Smooth muscle cell (in vitro differentiated cells): Measurements from ENCODE around the gene CEACAM4. TPM values are rescaled to one million over a fixed set of nuclear protein-coding genes. Genes with fewer than 3 reads are reported as not detected.

Experiments
- DNase-seq: peaks from one replicate; lab custom pipeline; 2025; ENCODE audit not compliant: unreplicated experiment; lab: John Stamatoyannopoulos, UW
- H2AFZ ChIP-seq: fragments of 200-600 bp; sonication (generic); 2 replicates; pipeline ENCODE4 v1.6.0; 2016; ENCODE audit warnings: antibody characterized with exemption, low read depth, mild to moderate bottlenecking
- H3F3A ChIP-seq: fragments of 200-600 bp; sonication (generic); 2 replicates; pipeline ENCODE4 v1.6.0; 2017; ENCODE audit warnings: antibody characterized with exemption, low read depth
- H3K27ac ChIP-seq: fragments of 200-600 bp; sonication (generic); 2 replicates; pipeline ENCODE4 v1.5.1; 2016; ENCODE audit warnings: low read depth, mild to moderate bottlenecking
- H3K27me3 ChIP-seq: fragments of 200-600 bp; sonication (generic); 2 replicates; pipeline ENCODE4 v1.6.1; 2016; ENCODE audit warnings: low read depth, mild to moderate bottlenecking
- H3K36me3 ChIP-seq: fragments of 200-600 bp; sonication (generic); 2 replicates; pipeline ENCODE4 v1.5.1; 2016; ENCODE audit warnings: low read depth
- H3K4me1 ChIP-seq: fragments of 200-600 bp; sonication (generic); 2 replicates; pipeline ENCODE4 v1.5.1; 2016; ENCODE audit warnings: low read depth
- H3K4me2 ChIP-seq: fragments of 200-600 bp; sonication (generic); 2 replicates; pipeline ENCODE4 v1.6.0; 2016; ENCODE audit warnings: mild to moderate bottlenecking
- H3K4me3 ChIP-seq: fragments of 200-600 bp; sonication (generic); 2 replicates; pipeline ENCODE4 v1.5.1; 2016; ENCODE audit warnings: mild to moderate bottlenecking
- H3K79me2 ChIP-seq: fragments of 200-600 bp; sonication (generic); 2 replicates; pipeline ENCODE4 v1.6.0; 2016; ENCODE audit warnings: low read depth, mild to moderate bottlenecking
- H3K9ac ChIP-seq: fragments of 200-600 bp; sonication (generic); 2 replicates; pipeline ENCODE4 v1.6.0; 2016; ENCODE audit warnings: low read depth
- H3K9me3 ChIP-seq: fragments of 200-600 bp; sonication (generic); replicated peaks from 2 replicates; pipeline ENCODE4 v1.5.1; 2016; ENCODE audit warnings: low read depth
- H4K20me1 ChIP-seq: fragments of 200-600 bp; sonication (generic); 2 replicates; pipeline ENCODE4 v1.6.0; 2016; ENCODE audit warnings: low read depth
- WGBS: methylation state at CpG from one replicate; pipeline ENCODE4 v1.1.7; 2016; ENCODE audit warnings: low lambda C conversion rate; 5-methylcytosine and 5-hydroxymethylcytosine counted together
- polyA plus RNA-seq: library from polyadenylated mRNA; unstranded; fragments of >200 nt; fragmentation: Nextera tagmentation; extraction: Ambion mirVana; gene quantifications from 2 replicates; pipeline ENCODE4 v1.2.1, GENCODE V29; 2016
- total RNA-seq: library from RNA; depleted of rRNA; stranded (reverse); fragments of >200 nt; gene quantifications from 2 replicates; pipeline ENCODE4 v1.2.3, GENCODE V29; 2014
- TF ChIP-seq, protein P1 (sequence below): fragments of 200-600 bp; sonication (generic); IDR thresholded peaks from 2 replicates; pipeline ENCODE4 v1.5.1; 2017; ENCODE audit warnings: borderline replicate concordance, mild to moderate bottlenecking, antibody characterized with exemption; ENCODE audit not compliant: insufficient read depth, poor library complexity, severe bottlenecking

The CEACAM4 gene
- total and polyA plus RNA-seq, 2 experiments from 2014 or later, result not detected

DNA sequence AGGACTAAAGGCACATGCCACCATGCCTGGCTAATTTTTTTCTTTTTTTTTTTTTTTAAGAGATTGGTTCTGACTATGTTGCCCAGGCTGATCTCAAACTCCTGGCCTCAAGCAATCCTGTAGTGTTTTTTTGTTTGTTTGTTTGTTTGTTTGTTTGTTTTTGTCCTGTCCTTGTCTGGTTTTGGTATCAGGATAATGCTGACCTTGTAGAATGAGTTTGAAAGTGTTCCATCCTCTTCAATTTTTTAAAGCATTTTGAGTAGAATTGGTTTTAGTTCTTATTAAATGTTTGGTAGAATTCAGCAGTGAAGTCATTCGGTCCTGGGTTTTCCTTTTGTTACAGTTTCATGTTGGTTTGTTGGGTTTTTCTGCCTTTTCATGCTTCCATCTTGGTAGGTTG is 19.2 kb downstream of the CEACAM4 start:
- Histone ChIP-seq H3K4me3 (no peak overlapping the region), H3K27ac (no peak overlapping the region), H3K4me1 (no peaks in the 10 kb centered on the region), H3F3A (no peaks in the 10 kb centered on the region), H3K9me3 (no peaks in the 10 kb centered on the region), H2AFZ (no peak overlapping the region), H3K36me3 (no peaks in the 10 kb centered on the region), H3K27me3 (no peaks in the 10 kb centered on the region), H3K4me2 (no peak overlapping the region), H3K79me2 (no peaks in the 10 kb centered on the region), H3K9ac (no peak overlapping the region), H4K20me1 (no peaks in the 10 kb centered on the region)
- WGBS, result 68% methylated on average over 1 of the region's 1 CpG
- TF ChIP-seq, protein P1, sequence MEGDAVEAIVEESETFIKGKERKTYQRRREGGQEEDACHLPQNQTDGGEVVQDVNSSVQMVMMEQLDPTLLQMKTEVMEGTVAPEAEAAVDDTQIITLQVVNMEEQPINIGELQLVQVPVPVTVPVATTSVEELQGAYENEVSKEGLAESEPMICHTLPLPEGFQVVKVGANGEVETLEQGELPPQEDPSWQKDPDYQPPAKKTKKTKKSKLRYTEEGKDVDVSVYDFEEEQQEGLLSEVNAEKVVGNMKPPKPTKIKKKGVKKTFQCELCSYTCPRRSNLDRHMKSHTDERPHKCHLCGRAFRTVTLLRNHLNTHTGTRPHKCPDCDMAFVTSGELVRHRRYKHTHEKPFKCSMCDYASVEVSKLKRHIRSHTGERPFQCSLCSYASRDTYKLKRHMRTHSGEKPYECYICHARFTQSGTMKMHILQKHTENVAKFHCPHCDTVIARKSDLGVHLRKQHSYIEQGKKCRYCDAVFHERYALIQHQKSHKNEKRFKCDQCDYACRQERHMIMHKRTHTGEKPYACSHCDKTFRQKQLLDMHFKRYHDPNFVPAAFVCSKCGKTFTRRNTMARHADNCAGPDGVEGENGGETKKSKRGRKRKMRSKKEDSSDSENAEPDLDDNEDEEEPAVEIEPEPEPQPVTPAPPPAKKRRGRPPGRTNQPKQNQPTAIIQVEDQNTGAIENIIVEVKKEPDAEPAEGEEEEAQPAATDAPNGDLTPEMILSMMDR, result no peak
- DNase-seq, result no peak

GRCh38 chr19:41606215-41606837 is 20.5 kb downstream of the CEACAM4 start:
- Histone ChIP-seq H3K27ac (no peak overlapping the region), H3K4me1 (no peaks in the 10 kb centered on the region), H3K36me3 (no peaks in the 10 kb centered on the region), H3K4me3 (no peak overlapping the region), H3F3A (no peaks in the 10 kb centered on the region), H3K4me2 (no peak overlapping the region), H2AFZ (no peak overlapping the region), H3K9me3 (no peaks in the 10 kb centered on the region), H3K27me3 (no peaks in the 10 kb centered on the region), H4K20me1 (no peaks in the 10 kb centered on the region), H3K9ac (no peak overlapping the region), H3K79me2 (no peaks in the 10 kb centered on the region)
- DNase-seq, result no peak
- 69% methylated on average over 5 of the region's 5 CpGs for WGBS
- TF ChIP-seq, protein P1, result no peak

GRCh38 chr19:41604831-41605230 is 22.0 kb downstream of the CEACAM4 start:
- Histone ChIP-seq H3K79me2 (no peaks in the 10 kb centered on the region), H3K4me1 (no peaks in the 10 kb centered on the region), H3K27me3 (no peaks in the 10 kb centered on the region), H3K9ac (no peak overlapping the region), H4K20me1 (no peaks in the 10 kb centered on the region), H2AFZ (no peak overlapping the region), H3K27ac (no peak overlapping the region), H3K4me2 (no peak overlapping the region), H3K4me3 (no peak overlapping the region), H3K36me3 (no peaks in the 10 kb centered on the region), H3F3A (no peaks in the 10 kb centered on the region), H3K9me3 (no peaks in the 10 kb centered on the region)
- 23% methylated on average over 3 of the region's 3 CpGs for WGBS
- DNase-seq, result no peak
- TF ChIP-seq, protein P1, result no peak

DNA sequence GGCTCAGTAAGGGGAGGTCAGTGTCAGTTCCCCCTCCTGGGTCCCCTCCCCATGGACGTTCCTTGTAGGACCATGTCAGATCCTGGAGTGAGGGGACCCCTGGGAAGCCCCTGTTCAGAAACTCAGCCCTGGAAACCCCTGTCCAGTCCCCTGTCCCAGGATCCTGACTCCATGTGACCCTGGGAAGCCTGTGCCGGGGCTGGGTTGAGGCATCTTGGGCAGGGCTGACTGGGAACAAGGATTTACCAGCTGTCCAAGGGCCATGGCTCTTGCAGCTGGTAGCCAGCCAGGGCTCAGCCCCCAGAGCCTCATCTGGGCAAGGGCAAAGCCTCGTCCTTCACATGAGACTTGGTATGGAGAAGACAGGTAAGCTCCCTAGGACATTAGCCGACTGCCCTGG is 25.1 kb downstream of the CEACAM4 start:
- no peaks in the 10 kb centered on the region for H4K20me1 ChIP-seq
- no peak overlapping the region for H3K4me3 ChIP-seq
- H3K27ac ChIP-seq, result no peak overlapping the region
- H3K27me3 ChIP-seq, result no peaks in the 10 kb centered on the region
- H3K36me3 ChIP-seq, result no peaks in the 10 kb centered on the region
- DNase-seq, result no peak
- no peaks in the 10 kb centered on the region for H3F3A ChIP-seq
- no peaks in the 10 kb centered on the region for H3K9me3 ChIP-seq
- no peaks in the 10 kb centered on the region for H3K4me1 ChIP-seq
- H3K9ac ChIP-seq, result no peak overlapping the region
- WGBS, result 64% methylated on average over 4 of the region's 4 CpGs
- no peak overlapping the region for H2AFZ ChIP-seq
- TF ChIP-seq, protein P1, result no peak
- H3K79me2 ChIP-seq, result no peaks in the 10 kb centered on the region
- no peak overlapping the region for H3K4me2 ChIP-seq
